Erythroblast (primary cell): ENCODE results near the gene HIGD1B.

Experiments used
- GATA1 ChIP-seq: IDR thresholded peaks from 2 replicates; pipeline ENCODE4 v1.6.1; 2011; ENCODE audit warnings: low read depth, mild to moderate bottlenecking, control low read depth, low read length, moderate library complexity
- POLR2A ChIP-seq: IDR thresholded peaks from 2 replicates; pipeline ENCODE4 v1.6.1; 2011; ENCODE audit warnings: mild to moderate bottlenecking, low read length

GRCh38 chr17:44865931-44866330 lies 18.2 kb downstream of the HIGD1B start:
- TF ChIP-seq POLR2A (no peak), GATA1 (no peak)
